ENCODE results near the gene DKK1. TPM values are rescaled to one million over a fixed set of nuclear protein-coding genes. Genes with fewer than 3 reads are reported as not detected.

DKK1 gene
- total RNA-seq, 1 experiment from 2014 or later = 1.0 TPM

GRCh38 chr10:52351914-52352330, 37.8 kb downstream of the DKK1 start (continued):
- no peak for TF ChIP-seq ZNF219 (CRISPR knock-in tag; IDR thresholded peaks at IDR 0.05; ENCODE audit: borderline replicate concordance)
- no peak for TF ChIP-seq MYBL2 (CRISPR knock-in tag; IDR thresholded peaks at IDR 0.05)
- no peak for TF ChIP-seq KAT7 (CRISPR knock-in tag; IDR thresholded peaks at IDR 0.05; ENCODE audit: borderline replicate concordance)
- no peak for TF ChIP-seq PREB (CRISPR knock-in tag; IDR thresholded peaks at IDR 0.05; ENCODE audit: borderline replicate concordance)
- no peak for TF ChIP-seq MXD4 (CRISPR knock-in tag; IDR thresholded peaks at IDR 0.05; ENCODE audit: borderline replicate concordance)
- TF ChIP-seq RELA (CRISPR knock-in tag; IDR thresholded peaks at IDR 0.05; ENCODE audit: borderline replicate concordance) = no peak
- no peak for TF ChIP-seq MAX (CRISPR knock-in tag; IDR thresholded peaks at IDR 0.05)

- CTCF ChIA-PET = no interaction called here
- no peaks in the 10 kb centered on the region for H3K36me3 Mint-ChIP-seq
- DNase-seq (ENCODE audit: low spot score) (no peak), ATAC-seq (no peak)
- TF ChIP-seq PRRX2 (CRISPR knock-in tag; IDR thresholded peaks at IDR 0.05) (no peak), ZMAT4 (CRISPR knock-in tag; IDR thresholded peaks at IDR 0.05) (no peak), NR2C2 (CRISPR knock-in tag; IDR thresholded peaks at IDR 0.05) (no peak), ZNF281 (CRISPR knock-in tag; IDR thresholded peaks at IDR 0.05) (no peak), RORB (CRISPR knock-in tag; IDR thresholded peaks at IDR 0.05) (no peak), SP1 (CRISPR knock-in tag; conservative IDR thresholded peaks at IDR 0.05) (no peak), CBFB (CRISPR knock-in tag; IDR thresholded peaks at IDR 0.05; ENCODE audit: low read depth) (no peak), ZSCAN18 (CRISPR knock-in tag; IDR thresholded peaks at IDR 0.05) (no peak), ZNF396 (CRISPR knock-in tag; IDR thresholded peaks at IDR 0.05; ENCODE audit: borderline replicate concordance) (no peak), NFATC4 (CRISPR knock-in tag; IDR thresholded peaks at IDR 0.05) (no peak)
- no peaks in the 10 kb centered on the region for H3K4me1 Mint-ChIP-seq
- H3K27me3 Mint-ChIP-seq (ENCODE audit: low read depth) = no peaks in the 10 kb centered on the region
- POLR2A ChIA-PET = interaction anchor here (0.5 kb wide), 1 partner anchor 1543 kb away, joined by 3 read pairs; no protein-coding TSS in a partner anchor
- no peak overlapping the region for H3K27ac Mint-ChIP-seq
- no peak overlapping the region for H3K4me3 Mint-ChIP-seq
- H3K9me3 Mint-ChIP-seq = no peaks in the 10 kb centered on the region
These were observed 39.1 kb downstream of the DKK1 start for GRCh38 chr10:52353205-52353604.

- Mint-ChIP-seq H3K27ac (no peak overlapping the region), H3K4me1 (no peaks in the 10 kb centered on the region), H3K4me3 (no peak overlapping the region), H3K36me3 (no peaks in the 10 kb centered on the region), H3K9me3 (no peaks in the 10 kb centered on the region), H3K27me3 (ENCODE audit: low read depth) (no peaks in the 10 kb centered on the region)
- TF ChIP-seq GABPB1 (CRISPR knock-in tag; IDR thresholded peaks at IDR 0.05) (peak; percentile 72; the same call in 1 of the 2 replicates), ZNF396 (CRISPR knock-in tag; IDR thresholded peaks at IDR 0.05; ENCODE audit: borderline replicate concordance) (no peak)
- DNase-seq (ENCODE audit: low spot score) (no peak), ATAC-seq (no peak)
- CTCF ChIA-PET = no interaction called here
- POLR2A ChIA-PET = no interaction called here
These were observed 39.9 kb downstream of the DKK1 start for GRCh38 chr10:52353960-52354394.

Measured in WTC11 (cell line).